Stimulated activated CD8-positive, alpha-beta memory T cell treated with anti-CD3 and anti-CD28 coated beads, Interleukin-12 subunit alpha, Interleukin-12 subunit beta, amount 100 ng/mL, for 1 hour (primary cell): Measurements from ENCODE around the gene RAD51B.

ENCODE experiments used
- DNase-seq: peaks from one replicate; pipeline ENCODE4 v3.0.0-alpha.2; 2020; ENCODE audit warnings: low read depth

The RAD51B gene

GRCh38 chr14:68705741-68706283 lies 886.2 kb downstream of the RAD51B start:
- DNase-seq = no peak

- no peak for DNase-seq
Measured at GRCh38 chr14:68707482-68707881, 887.9 kb downstream of the RAD51B start.

- no peak for DNase-seq
Measured at GRCh38 chr14:68708343-68708742, 888.8 kb downstream of the RAD51B start.

- no peak for DNase-seq
Measured at GRCh38 chr14:68709007-68709406, 889.4 kb downstream of the RAD51B start.

- DNase-seq = no peak
Measured at GRCh38 chr14:68710776-68711175, 891.2 kb downstream of the RAD51B start.

GRCh38 chr14:68711561-68712309 lies 892.2 kb downstream of the RAD51B start:
- DNase-seq = no peak

GRCh38 chr14:68712703-68713370 lies 893.3 kb downstream of the RAD51B start:
- DNase-seq = no peak

GRCh38 chr14:68713782-68714181 lies 894.2 kb downstream of the RAD51B start:
- DNase-seq = no peak

GRCh38 chr14:68714991-68715924 lies 895.7 kb downstream of the RAD51B start:
- no peak for DNase-seq

GRCh38 chr14:68716698-68717097 lies 897.1 kb downstream of the RAD51B start:
- DNase-seq = no peak

- no peak for DNase-seq
Measured at GRCh38 chr14:68718023-68718990, 898.7 kb downstream of the RAD51B start.

GRCh38 chr14:68719634-68720384 lies 900.2 kb downstream of the RAD51B start:
- no peak for DNase-seq

- DNase-seq = no peak
Measured at GRCh38 chr14:68722186-68722585, 902.6 kb downstream of the RAD51B start.

- DNase-seq = no peak
Measured at GRCh38 chr14:68722968-68723566, 903.5 kb downstream of the RAD51B start.

GRCh38 chr14:68723808-68724268 lies 904.3 kb downstream of the RAD51B start:
- DNase-seq = no peak

- no peak for DNase-seq
Measured at GRCh38 chr14:68724914-68725313, 905.3 kb downstream of the RAD51B start.

GRCh38 chr14:68726093-68726695 lies 906.6 kb downstream of the RAD51B start:
- DNase-seq = no peak

GRCh38 chr14:68727315-68728047 lies 907.9 kb downstream of the RAD51B start:
- DNase-seq = no peak
